Measurements from ENCODE around the gene FADS3. TPM values are rescaled to one million over a fixed set of nuclear protein-coding genes. Genes with fewer than 3 reads are reported as not detected.
A peak's percentile ranks its signal among the peaks of the same experiment; 100 is the strongest.

FADS3 gene
- total and polyA plus RNA-seq, 2 of the 13 experiments (the other 11 are each of a cell fraction or from before 2014, with no cell fraction given), result 13.4 to 23.2 TPM

DNA sequence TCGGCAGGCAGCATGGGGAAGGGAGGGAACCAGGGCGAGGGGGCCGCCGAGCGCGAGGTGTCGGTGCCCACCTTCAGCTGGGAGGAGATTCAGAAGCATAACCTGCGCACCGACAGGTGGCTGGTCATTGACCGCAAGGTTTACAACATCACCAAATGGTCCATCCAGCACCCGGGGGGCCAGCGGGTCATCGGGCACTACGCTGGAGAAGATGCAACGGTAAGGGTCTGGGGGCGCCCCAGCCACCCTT is 63.0 kb downstream of the FADS3 start (continued):
- TF ChIP-seq HDAC1 (CRISPR knock-in tag; IDR thresholded peaks at IDR 0.05) (0 out of 2 replicates have a peak, but pooled peaks have one; percentile 29), ZSCAN29 (CRISPR knock-in tag; conservative IDR thresholded peaks at IDR 0.05) (no peak), ZNF451 (CRISPR knock-in tag; IDR thresholded peaks at IDR 0.05) (no peak), RCOR2 (CRISPR knock-in tag; IDR thresholded peaks at IDR 0.05) (no peak), ZNF713 (CRISPR knock-in tag; IDR thresholded peaks at IDR 0.05) (no peak), BRD4 (CRISPR knock-in tag; IDR thresholded peaks at IDR 0.05) (no peak), POLR2G (IDR thresholded peaks at IDR 0.05; ENCODE audit: low read depth, low read length) (no peak), FOXK1 (CRISPR knock-in tag; IDR thresholded peaks at IDR 0.05; ENCODE audit: borderline replicate concordance, low read depth) (no peak), ZNF7 (CRISPR knock-in tag; IDR thresholded peaks at IDR 0.05) (no peak), NKX3-1 (CRISPR knock-in tag; IDR thresholded peaks at IDR 0.05) (no peak), SP140L (CRISPR knock-in tag; IDR thresholded peaks at IDR 0.05; ENCODE audit: borderline replicate concordance) (0 out of 2 replicates have a peak, but pooled peaks have one; percentile 35), ZNF605 (CRISPR knock-in tag; IDR thresholded peaks at IDR 0.05) (peak; percentile 41; the same call in 1 of the 2 replicates), REL (CRISPR knock-in tag; conservative IDR thresholded peaks at IDR 0.05) (no peak), BRCA1 (CRISPR knock-in tag; IDR thresholded peaks at IDR 0.05) (no peak)
- TF ChIP-seq, protein P1, sequence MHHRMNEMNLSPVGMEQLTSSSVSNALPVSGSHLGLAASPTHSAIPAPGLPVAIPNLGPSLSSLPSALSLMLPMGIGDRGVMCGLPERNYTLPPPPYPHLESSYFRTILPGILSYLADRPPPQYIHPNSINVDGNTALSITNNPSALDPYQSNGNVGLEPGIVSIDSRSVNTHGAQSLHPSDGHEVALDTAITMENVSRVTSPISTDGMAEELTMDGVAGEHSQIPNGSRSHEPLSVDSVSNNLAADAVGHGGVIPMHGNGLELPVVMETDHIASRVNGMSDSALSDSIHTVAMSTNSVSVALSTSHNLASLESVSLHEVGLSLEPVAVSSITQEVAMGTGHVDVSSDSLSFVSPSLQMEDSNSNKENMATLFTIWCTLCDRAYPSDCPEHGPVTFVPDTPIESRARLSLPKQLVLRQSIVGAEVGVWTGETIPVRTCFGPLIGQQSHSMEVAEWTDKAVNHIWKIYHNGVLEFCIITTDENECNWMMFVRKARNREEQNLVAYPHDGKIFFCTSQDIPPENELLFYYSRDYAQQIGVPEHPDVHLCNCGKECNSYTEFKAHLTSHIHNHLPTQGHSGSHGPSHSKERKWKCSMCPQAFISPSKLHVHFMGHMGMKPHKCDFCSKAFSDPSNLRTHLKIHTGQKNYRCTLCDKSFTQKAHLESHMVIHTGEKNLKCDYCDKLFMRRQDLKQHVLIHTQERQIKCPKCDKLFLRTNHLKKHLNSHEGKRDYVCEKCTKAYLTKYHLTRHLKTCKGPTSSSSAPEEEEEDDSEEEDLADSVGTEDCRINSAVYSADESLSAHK (CRISPR knock-in tag; IDR thresholded peaks at IDR 0.05; ENCODE audit: borderline replicate concordance), result no peak
- TF ChIP-seq, protein P2, sequence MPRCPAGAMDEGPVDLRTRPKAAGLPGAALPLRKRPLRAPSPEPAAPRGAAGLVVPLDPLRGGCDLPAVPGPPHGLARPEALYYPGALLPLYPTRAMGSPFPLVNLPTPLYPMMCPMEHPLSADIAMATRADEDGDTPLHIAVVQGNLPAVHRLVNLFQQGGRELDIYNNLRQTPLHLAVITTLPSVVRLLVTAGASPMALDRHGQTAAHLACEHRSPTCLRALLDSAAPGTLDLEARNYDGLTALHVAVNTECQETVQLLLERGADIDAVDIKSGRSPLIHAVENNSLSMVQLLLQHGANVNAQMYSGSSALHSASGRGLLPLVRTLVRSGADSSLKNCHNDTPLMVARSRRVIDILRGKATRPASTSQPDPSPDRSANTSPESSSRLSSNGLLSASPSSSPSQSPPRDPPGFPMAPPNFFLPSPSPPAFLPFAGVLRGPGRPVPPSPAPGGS (CRISPR knock-in tag; IDR thresholded peaks at IDR 0.05), result no peak
- TF ChIP-seq, protein P3, sequence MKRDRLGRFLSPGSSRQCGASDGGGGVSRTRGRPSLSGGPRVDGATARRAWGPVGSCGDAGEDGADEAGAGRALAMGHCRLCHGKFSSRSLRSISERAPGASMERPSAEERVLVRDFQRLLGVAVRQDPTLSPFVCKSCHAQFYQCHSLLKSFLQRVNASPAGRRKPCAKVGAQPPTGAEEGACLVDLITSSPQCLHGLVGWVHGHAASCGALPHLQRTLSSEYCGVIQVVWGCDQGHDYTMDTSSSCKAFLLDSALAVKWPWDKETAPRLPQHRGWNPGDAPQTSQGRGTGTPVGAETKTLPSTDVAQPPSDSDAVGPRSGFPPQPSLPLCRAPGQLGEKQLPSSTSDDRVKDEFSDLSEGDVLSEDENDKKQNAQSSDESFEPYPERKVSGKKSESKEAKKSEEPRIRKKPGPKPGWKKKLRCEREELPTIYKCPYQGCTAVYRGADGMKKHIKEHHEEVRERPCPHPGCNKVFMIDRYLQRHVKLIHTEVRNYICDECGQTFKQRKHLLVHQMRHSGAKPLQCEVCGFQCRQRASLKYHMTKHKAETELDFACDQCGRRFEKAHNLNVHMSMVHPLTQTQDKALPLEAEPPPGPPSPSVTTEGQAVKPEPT (CRISPR knock-in tag; IDR thresholded peaks at IDR 0.05; ENCODE audit: low read depth), result no peak
- TF ChIP-seq, protein P4, sequence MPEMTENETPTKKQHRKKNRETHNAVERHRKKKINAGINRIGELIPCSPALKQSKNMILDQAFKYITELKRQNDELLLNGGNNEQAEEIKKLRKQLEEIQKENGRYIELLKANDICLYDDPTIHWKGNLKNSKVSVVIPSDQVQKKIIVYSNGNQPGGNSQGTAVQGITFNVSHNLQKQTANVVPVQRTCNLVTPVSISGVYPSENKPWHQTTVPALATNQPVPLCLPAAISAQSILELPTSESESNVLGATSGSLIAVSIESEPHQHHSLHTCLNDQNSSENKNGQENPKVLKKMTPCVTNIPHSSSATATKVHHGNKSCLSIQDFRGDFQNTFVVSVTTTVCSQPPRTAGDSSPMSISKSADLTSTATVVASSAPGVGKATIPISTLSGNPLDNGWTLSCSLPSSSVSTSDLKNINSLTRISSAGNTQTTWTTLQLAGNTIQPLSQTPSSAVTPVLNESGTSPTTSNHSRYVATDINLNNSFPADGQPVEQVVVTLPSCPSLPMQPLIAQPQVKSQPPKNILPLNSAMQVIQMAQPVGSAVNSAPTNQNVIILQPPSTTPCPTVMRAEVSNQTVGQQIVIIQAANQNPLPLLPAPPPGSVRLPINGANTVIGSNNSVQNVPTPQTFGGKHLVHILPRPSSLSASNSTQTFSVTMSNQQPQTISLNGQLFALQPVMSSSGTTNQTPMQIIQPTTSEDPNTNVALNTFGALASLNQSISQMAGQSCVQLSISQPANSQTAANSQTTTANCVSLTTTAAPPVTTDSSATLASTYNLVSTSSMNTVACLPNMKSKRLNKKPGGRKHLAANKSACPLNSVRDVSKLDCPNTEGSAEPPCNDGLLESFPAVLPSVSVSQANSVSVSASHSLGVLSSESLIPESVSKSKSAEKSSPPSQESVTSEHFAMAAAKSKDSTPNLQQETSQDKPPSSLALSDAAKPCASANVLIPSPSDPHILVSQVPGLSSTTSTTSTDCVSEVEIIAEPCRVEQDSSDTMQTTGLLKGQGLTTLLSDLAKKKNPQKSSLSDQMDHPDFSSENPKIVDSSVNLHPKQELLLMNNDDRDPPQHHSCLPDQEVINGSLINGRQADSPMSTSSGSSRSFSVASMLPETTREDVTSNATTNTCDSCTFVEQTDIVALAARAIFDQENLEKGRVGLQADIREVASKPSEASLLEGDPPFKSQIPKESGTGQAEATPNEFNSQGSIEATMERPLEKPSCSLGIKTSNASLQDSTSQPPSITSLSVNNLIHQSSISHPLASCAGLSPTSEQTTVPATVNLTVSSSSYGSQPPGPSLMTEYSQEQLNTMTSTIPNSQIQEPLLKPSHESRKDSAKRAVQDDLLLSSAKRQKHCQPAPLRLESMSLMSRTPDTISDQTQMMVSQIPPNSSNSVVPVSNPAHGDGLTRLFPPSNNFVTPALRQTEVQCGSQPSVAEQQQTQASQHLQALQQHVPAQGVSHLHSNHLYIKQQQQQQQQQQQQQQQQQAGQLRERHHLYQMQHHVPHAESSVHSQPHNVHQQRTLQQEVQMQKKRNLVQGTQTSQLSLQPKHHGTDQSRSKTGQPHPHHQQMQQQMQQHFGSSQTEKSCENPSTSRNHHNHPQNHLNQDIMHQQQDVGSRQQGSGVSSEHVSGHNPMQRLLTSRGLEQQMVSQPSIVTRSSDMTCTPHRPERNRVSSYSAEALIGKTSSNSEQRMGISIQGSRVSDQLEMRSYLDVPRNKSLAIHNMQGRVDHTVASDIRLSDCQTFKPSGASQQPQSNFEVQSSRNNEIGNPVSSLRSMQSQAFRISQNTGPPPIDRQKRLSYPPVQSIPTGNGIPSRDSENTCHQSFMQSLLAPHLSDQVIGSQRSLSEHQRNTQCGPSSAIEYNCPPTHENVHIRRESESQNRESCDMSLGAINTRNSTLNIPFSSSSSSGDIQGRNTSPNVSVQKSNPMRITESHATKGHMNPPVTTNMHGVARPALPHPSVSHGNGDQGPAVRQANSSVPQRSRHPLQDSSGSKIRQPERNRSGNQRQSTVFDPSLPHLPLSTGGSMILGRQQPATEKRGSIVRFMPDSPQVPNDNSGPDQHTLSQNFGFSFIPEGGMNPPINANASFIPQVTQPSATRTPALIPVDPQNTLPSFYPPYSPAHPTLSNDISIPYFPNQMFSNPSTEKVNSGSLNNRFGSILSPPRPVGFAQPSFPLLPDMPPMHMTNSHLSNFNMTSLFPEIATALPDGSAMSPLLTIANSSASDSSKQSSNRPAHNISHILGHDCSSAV (CRISPR knock-in tag; IDR thresholded peaks at IDR 0.05; ENCODE audit: borderline replicate concordance), result 0 out of 2 replicates have a peak, but pooled peaks have one; percentile 53
